Measurements from ENCODE around the gene STAP2.
"Not testable (repeated sequence)": the region's sequence is repeated elsewhere in the genome, so short reads cannot be mapped to it uniquely, and the experiment has no call there.

The STAP2 gene

DNA sequence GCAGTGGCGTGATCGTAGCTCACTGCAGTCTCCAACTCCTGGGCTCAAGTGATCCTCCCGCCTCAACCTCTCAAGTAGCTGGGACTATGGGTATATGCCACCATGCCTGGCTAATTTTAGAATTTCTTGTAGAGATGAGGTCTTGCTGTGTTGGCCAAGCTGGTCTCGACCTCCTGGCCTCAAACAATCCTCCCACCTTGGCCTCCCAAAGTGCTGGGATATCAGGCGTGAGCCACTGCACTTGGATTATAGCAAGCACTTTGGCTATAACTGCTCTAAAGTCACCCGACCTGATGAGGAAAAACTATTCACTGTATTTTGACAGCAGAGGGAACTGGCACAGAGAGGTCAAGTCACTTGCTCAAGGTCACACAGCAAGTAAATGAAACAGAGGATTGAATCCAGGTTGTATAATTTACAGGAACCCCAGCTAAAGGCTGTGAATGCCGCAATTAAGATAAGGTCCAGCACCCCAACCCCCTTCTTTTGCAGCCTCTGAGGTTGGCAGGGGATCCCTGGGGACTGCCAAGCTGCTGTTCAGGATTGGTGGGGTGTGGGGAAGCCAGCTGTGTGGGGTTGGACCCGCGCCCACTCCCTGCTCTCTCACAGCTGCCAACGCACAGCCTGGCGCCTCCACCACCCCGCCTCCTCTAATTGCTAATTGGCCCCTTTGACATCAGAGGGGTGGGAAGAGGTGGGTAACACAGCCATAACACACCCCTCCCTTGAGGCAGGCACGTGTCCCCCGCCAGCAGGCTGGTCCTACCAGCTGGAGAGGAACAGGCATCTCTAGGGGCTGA lies 42.5 kb downstream of the STAP2 start:
- no peak for DNase-seq

DNA sequence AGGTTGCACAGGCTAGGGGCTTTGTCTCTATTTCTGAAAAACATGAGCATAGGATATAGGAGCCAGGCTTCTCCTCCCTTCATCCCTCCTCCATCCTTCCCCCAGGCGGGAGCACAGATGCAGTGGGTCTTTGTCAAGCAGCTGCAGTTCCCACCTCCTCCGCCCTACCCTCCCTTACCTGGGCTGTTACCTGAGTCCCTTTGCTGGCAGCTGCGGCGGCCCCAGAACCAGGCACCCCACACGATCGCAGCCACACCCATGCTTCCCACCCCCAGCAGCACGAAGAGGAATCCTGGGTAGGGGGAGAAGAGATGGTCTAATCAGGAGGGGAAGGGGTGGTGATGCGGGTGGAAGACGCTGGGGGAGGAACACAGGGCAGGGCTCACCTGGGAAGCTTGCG lies 44.2 kb downstream of the STAP2 start:
- DNase-seq = no peak

DNA sequence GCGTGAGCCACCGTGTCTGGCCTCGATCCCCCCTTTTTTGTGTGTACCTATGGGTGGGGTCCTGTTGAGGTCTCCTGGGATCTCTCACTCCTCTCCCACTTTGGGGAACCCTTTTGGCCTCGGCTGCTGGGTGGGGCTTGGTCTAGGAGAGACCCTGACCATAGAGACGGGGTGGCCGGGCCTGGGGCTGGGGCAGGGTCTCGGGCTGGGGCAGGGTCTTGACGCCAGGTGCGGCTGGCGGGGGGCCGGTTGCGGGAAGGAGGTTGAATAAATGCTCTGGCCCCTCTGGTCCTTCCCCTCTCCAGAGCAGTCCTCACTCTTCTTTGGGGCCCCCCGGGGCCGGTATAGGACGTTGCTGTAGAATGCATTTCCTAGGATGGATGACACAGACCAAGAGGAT lies 46.1 kb downstream of the STAP2 start:
- DNase-seq = no peak

DNA sequence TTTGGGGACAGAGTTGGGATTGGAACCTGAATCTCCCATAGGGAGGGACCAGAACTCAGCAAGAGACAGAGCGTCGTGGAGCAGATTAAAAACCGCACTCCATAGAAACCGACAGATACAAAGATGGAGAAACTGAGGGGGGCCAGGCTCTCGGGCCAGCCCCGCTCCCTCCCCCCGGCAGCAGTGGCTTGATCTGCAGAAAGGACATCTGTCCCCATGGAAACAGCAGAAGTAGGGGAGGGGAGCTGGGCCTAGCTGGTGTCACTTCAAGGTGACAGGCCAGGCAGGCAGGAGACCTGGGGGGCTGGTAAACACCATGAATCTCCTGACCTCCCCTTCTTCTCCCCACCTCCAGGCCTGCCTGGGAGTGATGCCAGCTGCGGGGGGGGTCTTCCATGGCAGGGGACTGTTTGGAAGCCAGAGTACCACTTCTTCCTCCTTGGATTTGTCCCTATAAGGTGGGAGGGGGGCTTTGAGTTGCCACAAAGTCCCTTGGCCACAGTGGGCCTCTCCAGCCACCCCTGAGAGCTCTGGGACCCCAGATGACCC lies 47.4 kb downstream of the STAP2 start:
- DNase-seq = no peak

DNA sequence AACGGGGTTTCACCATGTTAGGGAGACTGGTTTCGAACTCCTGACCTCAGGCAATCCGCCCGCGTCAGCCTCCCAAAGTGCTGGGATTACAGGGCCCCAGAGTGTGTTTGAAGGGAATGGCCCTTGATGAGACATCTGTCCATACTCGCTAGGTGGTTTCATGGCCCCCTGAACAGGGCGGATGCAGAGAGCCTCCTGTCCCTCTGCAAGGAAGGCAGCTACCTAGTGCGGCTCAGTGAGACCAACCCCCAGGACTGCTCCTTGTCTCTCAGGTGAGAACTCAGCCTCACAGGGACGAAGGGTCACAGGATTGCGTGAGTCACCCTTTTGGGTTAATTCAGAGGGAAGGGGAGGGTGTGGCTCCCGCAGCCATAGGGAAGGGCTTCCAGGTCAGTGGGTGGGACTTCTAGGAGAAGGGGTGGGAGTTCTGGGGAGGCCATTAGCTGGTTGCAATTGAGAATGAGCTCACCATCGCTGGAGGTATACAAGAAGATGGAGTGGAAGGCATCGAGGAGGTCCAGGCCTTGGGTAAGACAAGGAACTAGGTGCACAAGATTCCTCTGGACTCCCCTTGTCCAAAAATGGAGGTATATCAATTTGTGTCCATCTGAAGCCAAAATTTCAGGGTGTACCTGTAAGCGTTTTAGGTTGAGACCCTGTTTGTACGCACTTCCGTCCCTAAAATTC lies 50.4 kb downstream of the STAP2 start:
- DNase-seq = no peak

DNA sequence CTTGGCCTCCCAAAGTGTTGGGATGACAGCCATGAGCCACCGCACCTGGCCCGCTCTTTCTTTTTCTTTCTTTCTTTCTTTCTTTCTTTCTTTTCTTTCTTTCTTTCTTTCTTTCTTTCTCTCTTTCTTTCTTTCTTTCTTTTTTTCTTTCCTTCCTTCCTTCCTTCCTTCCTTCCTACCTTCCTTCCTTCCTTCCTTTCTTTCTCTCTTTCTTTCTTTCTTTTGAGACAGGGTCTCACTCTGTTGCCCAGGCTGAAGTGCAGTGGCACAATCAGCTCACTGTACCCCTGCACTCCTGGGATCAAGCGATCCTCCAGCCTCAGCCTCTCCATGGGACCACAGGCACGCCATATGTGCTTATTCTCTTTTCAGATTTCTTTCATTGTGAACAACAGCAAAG lies 52.5 kb downstream of the STAP2 start:
- DNase-seq = not testable (repeated sequence)

DNA sequence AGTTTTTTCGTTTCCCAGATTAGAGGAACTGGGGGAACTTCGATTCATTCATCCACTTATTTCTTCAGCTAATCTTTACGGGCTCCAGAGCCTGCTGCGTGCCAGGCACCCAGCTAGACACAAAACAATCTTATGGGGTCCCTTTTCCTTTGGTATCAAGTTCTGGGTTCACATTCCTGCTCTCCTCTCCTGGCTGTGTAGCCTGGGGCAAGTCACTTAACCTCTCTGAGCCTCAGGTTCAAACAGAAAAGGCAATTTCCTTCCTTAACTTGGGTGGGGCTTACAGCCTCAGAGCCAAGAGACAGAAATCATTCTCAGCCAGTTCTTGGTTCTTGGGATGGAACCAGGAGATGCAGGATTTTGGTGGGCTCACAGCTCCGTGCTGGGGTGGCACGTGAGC lies 53.7 kb downstream of the STAP2 start:
- no peak for DNase-seq

DNA sequence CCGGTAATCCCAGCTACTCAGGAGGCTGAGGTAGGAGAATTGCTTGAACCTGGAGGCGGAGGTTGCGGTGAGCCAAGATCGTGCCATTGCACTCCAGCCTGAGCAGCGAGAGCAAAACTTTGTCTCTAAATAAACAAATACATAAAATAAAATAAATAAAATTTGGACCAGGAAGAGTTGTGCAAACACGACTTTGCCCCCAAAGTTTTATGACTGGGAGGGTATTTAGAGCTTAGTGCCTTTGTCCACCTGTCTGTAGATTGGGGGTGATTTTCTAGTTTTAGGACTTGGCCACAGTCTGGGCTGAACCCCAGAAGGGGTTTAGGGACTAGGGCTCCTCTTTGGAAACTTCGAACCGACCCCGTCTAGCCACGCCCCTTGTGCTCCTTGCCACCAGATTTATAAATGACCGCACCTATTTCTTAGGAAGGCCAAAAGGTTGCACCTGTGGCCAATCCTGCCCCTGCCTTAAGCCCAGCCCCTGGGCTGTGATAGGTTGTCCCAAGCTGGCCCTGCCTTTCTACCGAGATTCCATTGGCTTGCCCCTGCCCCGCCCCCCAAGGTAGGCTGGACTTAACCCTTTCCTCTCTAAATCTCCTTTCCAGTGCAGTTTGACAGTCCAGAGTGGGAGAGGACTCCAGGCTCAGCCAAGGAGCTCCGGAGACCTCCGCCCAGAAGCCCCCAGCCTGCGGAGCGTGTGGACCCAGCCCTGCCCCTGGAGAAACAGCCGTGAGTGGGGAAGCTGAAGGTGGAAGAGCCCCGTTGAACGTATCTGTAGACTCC lies 54.3 kb downstream of the STAP2 start:
- DNase-seq = no peak

DNA sequence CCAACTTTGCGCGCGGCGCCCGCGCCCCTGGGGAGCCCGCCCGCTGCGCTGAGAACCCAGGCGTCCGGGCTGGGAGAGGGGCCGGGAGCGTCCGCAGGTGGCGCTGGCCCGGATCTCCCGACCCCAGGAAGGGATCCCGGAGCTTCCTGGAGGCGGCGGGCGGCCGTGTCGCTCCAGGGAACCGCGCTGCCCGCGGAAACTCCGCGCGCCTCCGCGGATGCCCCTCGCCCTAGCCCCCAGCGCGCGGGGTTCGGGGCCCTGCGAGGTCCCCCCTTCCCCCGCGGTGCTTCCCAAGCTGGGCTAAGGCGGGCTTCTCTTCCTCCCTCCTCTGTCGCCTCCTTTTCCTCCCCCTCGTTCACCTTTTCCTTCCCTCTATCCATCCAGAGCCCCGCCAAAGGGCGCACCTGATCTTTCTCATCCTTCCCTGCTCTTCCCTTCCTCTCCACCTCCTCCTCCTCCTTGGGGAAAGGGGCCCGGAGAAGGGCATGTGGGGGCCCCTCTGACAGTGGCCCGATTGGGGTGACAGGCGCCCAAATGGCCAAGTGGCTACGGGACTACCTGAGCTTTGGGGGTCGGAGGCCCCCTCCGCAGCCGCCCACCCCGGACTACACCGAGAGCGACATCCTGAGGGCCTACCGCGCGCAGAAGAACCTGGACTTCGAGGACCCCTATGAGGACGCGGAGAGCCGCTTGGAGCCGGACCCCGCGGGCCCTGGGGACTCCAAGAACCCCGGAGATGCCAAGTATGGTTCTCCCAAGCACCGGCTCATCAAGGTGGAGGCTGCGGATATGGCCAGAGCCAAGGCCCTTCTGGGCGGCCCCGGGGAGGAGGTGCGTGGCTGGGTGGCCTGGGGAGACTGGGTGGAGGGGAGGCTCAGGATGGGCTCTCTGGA lies 58.9 kb downstream of the STAP2 start:
- DNase-seq = no peak

DNA sequence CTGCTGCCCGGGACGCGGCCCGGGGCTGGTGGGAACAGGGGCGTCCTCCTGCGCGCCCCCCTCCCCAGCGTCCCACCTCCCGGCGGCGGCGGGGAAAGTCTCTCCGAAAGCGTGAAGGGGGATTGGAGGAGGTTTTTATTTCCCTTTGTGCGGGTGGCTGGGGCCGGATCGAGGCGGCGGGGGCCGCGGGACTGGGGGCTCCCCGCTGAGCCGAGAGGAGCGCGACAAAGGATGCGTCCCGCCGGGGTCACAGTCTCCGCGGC lies 59.4 kb downstream of the STAP2 start:
- DNase-seq = no peak

DNA sequence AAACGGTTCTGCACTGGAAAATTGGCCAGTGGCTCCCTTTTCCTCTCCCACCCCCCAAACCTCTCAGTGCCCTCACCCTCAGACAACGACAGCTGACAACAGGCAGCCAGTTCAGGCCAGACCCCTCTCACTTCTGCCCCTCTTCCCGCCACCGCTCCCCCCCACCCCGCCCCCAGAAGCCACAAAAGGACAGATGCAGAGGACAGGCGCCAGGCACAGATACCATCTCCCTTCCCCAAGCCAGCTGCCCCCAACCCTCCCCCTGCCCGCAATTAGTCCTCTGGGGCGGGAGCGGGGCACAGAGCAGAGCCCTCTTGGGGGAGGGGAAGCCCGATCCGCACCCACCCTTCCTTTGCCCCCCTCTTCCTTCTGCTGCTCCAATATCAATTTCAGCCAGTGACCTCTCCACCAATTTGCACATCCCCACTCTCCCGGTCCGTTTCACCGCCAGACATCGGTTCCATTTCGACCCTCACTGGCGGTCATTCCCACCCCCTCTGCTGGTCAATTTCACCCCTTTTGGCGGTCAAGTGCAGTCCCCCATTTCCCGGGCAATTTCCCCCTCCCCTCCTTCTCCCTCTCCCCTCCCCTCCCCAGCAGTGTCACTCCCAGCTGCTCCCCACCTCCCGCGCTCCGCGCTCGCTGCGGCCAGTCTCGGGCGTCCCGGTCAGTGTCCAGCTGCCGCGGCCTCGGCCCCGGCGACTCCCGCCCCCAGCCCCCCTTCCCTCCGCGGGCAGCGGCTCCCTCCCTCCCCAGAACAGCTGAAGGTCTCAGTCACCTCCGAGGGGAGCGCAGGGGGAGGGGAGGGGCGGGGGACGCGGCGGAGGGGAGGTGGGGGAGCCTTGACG lies 60.0 kb downstream of the STAP2 start, which contains the start of gene SHD:
Gene SHD, plus strand, starts transcription at position 848 of the 848 bp plus-strand sequence. CDS start 798 bp downstream, outside the sequence.
- DNase-seq = no peak

DNA sequence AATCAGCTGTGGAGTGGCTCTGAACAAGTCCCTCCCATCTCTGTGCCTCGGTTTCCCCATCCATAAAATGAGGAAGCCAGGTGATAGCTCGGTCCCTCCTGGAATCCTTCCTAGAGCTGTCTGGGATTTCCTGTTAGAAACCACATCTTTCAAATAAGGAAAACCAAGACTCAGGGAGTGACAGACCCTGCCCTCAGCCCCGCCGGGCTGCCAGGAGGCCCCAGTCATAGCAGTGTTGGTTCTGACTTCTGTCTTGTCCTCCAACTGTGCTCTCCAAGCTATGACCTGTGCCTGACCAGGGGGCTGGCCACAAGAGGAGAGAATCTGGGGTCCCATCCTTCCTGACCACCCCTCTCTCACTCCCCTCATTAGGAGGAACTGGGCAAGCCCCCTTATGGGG lies 60.6 kb downstream of the STAP2 start:
- DNase-seq = no peak

DNA sequence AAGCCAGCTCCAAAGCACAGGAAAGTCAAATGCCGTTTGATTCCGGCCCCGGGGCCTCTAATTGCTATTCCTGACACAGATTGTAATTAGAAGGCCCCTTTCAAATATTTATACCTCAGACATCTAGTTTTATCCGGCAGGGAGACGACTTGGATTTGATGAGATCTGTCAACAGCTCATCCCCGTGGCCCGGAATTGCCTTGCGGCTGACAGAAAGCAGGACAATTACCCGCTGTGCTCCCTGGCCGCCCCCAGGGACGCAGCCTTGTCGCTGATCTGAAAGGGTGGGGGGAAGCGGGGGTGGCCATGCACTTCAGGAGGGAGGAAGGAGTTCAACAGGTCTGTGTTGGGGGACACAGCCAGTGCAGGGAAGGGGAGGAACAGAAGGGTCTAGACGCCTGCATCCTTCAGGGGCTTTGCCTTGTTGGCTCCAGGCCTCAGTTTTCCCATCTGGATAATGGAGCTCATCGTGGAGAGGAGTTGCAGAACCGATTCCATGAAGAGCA lies 61.4 kb downstream of the STAP2 start:
- DNase-seq = no peak

DNA sequence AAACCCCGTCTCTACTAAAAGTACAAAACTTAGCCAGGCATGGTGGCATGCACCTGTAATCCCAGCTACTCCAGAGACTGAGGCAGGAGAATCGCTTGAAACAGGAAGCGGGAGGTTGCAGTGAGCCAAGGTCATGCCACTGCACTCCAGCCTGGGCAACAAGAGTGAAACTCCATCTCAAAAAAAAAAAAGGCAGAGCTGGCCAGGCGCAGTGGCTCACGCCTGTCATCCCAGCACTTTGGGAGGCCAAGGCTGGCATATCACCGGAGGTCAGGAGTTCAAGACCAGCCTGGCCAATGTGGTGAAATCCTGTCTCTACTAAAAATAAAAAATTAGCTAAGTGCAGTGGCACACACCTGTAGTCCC lies 64.3 kb downstream of the STAP2 start:
- DNase-seq = not testable (repeated sequence)
